MV-4-11 (cell line): ENCODE measurements around the gene SRGAP3.

Experiments
- DNase-seq: peaks from one replicate; lab custom pipeline; 2025; lab: John Stamatoyannopoulos, UW

The SRGAP3 gene

DNA sequence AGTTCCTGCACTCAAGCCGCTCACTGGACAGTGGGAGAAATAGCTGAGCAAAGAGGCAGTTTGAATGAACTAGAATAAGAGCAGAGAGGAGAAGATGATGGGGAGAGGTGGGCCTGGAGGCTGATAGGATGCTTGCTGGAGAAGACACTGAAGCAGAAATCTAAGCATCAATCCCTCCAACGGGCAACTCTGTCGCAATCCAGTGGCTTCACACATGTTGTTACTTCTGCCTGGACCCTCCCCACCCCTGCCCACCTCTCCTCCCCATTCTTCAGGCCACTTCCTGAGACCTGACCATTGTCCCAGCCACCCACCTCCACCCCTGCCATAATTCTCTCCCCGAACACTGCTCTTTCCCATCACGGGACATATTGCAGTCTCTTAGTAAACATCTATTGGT, 76.0 kb downstream of the SRGAP3 start:
- DNase-seq: peak; percentile 5

- peak; percentile 28 for DNase-seq
These were observed 76.6 kb downstream of the SRGAP3 start for GRCh38 chr3:9172851-9173321.

- no peak for DNase-seq
These were observed 78.6 kb downstream of the SRGAP3 start for GRCh38 chr3:9170851-9171160.

DNA sequence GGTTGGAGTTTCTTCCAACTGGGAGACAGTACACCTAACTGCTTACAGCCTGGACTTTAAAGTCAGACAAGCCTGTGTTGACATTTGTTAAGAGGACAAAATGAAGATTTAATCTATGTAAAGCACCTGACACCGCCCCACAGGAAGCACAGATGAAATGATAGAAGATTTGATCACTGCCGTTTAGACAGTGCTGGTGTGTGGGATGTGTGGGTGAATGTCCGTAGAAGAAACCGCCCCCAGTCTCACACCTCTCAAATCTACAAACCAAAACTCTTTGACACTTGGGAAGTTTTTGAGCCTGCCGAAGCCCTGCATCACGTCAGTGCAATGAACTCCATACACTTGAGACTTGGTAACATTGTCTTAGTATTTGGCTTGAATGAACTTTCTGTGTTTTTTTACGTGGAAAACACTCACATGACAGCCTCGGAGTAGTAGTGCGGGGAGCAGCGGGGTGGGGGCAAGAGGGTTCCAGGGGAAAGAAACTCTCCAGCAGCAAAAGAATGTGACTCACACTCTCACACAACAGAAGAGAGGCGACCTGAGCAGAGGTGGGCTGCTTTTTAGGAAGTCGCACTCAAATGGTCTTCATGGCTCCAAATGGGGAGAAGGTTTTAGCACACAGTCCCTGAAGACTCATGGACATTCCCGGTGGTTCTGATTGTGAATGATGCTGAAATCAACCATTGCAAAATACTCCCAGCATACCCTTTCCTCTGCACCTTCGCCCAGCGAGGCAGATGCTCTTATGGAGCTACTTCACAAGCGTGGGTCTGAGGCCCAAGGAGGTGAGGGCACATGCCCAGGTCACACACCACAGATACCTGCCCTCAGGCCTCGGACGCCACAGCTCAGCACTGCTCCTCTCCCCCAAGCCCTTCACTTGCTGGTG, 79.2 kb downstream of the SRGAP3 start:
- no peak for DNase-seq

DNA sequence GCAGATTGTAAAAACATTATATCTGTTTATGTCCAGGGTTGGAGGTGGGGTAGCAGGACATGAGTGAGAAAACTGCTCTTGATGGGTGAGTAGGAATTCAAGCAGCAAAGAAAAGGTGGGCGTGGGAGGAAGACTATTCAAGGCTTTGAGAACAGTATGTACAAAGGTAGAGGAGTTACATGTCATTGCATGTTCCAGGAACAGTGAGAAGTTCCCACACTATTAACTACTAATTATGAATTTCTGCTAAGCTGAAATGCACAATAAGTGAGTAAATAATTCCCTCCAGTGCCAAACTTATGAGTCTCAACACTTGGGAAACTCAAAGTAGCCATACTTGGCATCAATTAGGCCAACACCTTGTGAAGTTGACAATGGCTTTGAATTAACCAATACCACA, 80.1 kb downstream of the SRGAP3 start:
- DNase-seq: no peak

- no peak for DNase-seq
These were observed 81.2 kb downstream of the SRGAP3 start for GRCh38 chr3:9168241-9168741.

DNA sequence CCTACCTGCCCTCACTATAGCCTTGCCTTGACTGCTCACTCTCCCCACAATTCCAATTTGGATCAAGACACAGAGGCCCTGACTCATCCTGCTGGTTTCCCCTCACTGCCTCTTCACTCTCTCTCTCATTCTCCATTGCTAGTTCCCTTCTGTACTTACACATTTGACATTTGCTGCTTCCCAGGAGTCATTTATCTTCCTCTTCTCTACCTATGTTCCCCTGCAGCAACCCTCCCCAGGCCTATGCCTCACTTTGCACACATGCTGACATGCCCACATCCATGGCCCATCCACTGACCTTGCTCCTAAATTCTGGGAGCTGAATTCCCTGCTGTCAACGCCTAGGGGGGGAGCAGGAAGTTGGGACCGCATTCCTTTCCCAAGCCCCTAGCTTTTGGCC, 82.2 kb downstream of the SRGAP3 start:
- no peak for DNase-seq

GRCh38 chr3:9165421-9165820, 84.0 kb downstream of the SRGAP3 start:
- DNase-seq: no peak

GRCh38 chr3:9163289-9163688, 86.2 kb downstream of the SRGAP3 start:
- no peak for DNase-seq

- no peak for DNase-seq
These were observed 87.6 kb downstream of the SRGAP3 start for GRCh38 chr3:9161811-9162210.

DNA sequence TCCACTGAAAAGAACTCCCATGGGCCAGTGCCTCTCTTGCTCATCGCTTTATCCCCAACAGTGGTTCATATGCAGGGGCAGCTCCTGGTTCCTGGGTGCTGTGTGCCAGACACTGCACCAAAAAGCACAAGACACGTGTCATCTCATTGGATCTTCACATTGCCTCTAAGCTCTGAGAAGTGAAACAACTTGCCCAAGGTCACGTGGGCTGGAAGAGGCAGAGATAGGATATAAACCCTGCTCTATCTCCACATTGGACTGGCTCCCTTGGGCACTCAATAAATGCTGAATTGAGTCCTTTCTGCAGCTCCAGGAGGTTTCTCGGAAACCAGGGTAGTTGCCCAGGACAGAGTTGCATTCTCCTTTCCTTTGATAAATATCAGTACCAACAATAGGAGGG, 88.1 kb downstream of the SRGAP3 start:
- DNase-seq: peak; percentile 50

DNA sequence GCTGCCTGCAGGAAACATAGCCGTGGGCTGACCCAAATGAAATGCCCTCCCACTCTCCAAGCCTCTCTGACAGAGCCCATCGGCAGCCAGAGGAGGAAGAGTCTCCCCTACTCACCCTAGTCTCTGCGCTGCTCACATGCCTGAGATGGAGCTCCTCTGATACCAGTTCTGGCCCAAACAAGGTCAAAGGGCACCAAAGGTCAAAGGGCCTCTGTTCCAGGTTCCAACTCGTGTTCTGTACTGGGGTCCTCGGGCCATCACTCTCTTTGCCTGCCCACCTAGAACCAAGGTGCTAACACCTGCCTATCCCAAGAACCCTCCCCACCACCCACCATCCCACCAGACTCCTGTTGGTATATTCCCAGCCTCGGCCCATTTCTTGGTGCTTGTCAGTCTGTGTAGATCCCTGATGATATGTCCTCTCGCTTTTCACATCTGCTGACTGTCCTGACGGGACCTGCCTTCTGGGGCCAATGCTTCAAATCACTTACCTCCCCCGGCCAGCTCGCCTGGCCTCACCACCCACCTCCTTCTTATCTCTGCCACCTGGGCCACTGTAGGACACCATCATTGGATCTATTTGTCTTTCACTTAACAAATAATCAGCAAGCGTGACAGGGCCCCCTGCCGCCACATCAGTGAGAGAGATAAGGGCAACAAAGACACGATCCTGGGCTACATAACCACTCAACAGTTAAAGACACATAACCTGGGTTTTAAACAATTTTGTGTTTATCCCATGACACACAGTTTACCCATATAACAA, 90.4 kb downstream of the SRGAP3 start:
- no peak for DNase-seq

DNA sequence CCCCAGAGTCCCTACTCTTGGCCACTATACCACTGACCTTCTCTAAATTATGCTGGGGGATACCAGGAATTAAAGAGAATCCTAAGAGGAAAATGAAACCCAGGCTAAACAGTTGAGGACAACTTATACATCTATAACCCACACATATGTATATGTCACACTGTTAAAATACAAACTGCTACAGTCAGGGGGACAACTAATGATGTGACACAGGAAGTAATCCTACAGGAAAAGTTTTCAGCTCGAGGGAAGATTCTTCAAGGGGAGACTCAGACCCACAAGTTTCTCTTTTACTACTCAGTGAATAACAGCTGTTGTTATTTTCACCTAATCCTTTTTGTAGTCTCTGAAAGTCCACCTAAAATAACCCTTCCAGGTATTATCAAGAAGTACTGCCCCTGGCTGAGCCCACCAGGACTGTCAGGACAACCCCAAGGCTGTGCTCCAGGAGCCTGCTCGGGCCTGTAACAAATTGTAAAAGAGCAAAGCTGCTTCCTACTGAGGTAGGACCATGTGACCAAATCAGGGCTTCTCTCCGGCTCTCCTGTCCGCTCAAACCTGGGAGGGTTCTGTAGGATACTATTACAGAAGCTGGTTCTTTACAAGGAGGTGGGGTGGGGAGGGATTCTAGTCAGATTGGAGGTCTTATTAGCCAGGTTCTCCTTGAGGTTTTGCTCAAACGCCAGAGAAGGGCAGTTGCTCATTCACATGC, 91.6 kb downstream of the SRGAP3 start:
- DNase-seq: no peak

- no peak for DNase-seq
These were observed 92.8 kb downstream of the SRGAP3 start for GRCh38 chr3:9156604-9157003.

DNA sequence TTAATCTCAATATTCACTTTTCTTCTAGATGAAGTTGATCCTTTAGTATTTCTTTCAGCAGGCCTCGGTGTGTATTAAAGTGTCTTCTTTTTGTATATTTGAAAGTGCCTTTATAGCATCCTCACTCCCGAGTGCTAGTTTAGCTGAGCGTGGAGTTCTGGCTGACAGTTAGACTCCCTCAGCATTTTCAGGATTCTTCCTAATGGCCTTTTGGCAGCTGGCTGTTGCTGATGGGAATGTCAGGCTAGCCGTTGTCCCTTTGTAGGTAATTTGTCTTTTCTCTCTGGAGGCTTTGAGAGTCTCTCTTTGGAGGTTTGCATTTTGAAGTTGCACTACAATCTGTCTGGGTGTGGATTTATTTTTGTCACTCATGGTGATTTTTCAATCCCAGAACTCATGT, 94.4 kb downstream of the SRGAP3 start:
- no peak for DNase-seq

DNA sequence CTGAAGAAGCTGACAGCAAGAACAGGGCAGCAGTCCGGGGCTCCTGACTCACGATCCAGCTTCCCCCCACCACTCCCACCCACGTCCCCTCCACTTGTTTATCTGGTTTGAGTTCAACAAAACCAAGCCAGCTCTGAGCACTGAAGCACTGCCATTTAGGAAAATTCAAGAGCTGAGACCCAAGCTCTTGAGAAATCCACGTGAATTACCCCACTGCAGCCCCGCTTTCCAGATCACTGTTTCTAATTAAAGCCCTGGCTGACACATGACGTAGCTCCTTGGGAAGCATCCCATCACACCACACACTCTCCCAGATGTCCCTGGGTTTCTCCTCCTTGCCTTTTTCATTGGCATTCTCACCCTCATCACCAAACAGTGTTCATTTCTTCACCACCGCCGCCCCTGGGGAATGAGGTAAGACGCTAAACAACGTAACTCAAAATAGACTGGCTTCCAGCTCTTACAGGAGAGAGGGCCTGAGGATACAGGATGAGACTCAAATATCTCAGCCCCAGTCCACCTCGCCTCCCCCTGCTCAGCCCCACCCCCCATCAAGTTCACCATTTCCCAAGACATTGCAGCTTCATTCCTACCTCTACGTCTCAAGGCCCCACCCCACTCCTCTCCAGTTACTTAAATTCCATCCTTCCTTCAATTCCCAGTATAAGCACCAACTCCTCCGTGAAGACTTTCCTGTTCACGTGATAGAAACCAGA, 95.4 kb downstream of the SRGAP3 start:
- no peak for DNase-seq

GRCh38 chr3:9151240-9151639, 98.2 kb downstream of the SRGAP3 start:
- no peak for DNase-seq

- DNase-seq: no peak
These were observed 99.9 kb downstream of the SRGAP3 start for GRCh38 chr3:9149566-9149965.

DNA sequence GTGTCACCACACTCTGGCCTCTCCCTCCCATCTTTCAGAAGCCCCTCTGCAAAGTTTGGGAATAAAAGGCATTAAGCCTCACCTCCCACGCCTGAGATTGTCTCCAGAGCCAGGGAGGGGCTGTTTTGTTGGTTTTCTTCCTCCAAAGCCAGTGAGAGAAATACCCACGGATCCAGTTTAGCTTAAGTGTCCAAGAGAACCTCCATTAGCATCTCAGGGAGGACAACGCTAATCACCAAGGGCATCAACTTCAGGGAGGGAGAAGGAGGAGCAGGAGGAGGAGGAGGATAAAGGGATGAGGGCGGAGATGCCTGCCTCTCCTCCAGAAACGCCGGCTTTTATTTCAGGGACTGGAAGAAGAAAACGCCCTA, 101.6 kb downstream of the SRGAP3 start:
- no peak for DNase-seq

- DNase-seq: no peak
These were observed 102.1 kb downstream of the SRGAP3 start for GRCh38 chr3:9147215-9147895.

DNA sequence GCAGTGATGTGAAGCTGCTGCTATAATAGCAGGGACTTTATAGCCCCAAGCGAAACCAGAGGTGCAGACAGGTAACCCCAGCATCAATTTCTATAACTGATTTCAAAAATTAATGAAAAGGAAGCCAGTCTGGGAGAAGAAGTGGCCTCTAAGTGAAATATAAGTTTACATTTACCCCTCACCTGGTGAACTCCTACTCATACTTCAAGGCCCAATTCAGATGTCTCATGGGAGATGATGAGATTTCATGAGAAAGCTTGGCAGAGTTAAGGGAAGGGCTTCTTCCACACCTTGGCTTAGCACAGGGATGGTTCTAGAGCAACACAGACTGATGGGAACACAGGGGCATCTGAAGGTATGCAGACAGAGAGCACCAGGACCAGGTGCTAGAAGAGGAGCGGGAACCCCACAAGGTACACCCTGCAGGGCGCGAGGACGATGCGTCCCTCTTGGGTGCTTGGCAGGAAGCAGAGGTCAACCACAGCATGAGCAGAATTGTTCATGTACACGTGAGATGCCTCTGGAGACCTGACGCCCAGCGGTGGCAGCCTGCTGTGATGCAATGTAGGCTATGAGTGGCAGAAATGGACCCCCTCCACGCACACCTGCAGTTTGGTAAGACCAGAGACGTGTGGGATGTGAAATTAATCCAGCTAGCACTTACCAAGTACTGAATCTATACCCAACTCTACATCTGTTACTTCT, 102.9 kb downstream of the SRGAP3 start:
- DNase-seq: no peak
